ENCODE data around the gene PHPT1.

The PHPT1 gene

DNA sequence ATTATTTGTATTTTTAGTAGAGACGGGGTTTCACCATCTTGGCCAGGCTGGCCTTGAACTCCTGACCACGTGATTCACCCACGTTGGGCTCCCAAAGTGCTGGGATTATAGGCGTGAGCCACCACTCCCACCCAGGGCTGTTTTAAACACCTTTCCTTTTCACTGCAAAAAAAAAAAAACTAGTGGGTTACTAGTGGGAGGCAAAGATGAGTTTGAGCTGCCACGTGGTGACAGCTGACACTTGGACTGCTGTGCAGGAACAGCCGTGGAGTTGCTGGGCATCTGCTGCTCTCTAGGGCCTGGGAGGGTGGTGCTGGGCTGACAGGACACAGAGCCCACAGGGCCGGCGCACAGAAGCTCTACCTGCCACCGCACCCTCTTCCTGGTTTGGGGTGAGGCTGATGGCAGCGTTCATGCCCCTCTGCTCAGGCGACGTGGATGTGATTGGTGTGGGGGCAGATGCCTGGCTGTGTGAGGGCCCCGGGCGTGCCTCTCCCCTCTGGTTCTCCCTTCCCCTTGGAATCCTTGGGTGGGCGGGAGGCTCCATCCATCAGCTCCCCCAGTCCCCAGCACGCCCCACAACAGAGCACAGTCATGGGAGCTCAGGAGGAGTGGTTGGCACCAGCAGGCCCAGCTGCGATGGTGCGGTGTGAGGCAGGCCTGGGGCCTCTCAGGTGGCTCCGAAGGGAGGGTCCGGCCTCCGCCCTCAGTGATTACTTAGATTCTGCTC lies 24.5 kb upstream of the PHPT1 start:
- DNase-seq (ENCODE audit: low read depth), result no peak
- no peak overlapping the region for H3K4me3 ChIP-seq (ENCODE audit: low read depth, low read length)
- TF ChIP-seq, protein P1, sequence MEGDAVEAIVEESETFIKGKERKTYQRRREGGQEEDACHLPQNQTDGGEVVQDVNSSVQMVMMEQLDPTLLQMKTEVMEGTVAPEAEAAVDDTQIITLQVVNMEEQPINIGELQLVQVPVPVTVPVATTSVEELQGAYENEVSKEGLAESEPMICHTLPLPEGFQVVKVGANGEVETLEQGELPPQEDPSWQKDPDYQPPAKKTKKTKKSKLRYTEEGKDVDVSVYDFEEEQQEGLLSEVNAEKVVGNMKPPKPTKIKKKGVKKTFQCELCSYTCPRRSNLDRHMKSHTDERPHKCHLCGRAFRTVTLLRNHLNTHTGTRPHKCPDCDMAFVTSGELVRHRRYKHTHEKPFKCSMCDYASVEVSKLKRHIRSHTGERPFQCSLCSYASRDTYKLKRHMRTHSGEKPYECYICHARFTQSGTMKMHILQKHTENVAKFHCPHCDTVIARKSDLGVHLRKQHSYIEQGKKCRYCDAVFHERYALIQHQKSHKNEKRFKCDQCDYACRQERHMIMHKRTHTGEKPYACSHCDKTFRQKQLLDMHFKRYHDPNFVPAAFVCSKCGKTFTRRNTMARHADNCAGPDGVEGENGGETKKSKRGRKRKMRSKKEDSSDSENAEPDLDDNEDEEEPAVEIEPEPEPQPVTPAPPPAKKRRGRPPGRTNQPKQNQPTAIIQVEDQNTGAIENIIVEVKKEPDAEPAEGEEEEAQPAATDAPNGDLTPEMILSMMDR (IDR thresholded peaks at IDR 0.05; ENCODE audit: low read depth, low read length, missing control alignments), result no peak

DNA sequence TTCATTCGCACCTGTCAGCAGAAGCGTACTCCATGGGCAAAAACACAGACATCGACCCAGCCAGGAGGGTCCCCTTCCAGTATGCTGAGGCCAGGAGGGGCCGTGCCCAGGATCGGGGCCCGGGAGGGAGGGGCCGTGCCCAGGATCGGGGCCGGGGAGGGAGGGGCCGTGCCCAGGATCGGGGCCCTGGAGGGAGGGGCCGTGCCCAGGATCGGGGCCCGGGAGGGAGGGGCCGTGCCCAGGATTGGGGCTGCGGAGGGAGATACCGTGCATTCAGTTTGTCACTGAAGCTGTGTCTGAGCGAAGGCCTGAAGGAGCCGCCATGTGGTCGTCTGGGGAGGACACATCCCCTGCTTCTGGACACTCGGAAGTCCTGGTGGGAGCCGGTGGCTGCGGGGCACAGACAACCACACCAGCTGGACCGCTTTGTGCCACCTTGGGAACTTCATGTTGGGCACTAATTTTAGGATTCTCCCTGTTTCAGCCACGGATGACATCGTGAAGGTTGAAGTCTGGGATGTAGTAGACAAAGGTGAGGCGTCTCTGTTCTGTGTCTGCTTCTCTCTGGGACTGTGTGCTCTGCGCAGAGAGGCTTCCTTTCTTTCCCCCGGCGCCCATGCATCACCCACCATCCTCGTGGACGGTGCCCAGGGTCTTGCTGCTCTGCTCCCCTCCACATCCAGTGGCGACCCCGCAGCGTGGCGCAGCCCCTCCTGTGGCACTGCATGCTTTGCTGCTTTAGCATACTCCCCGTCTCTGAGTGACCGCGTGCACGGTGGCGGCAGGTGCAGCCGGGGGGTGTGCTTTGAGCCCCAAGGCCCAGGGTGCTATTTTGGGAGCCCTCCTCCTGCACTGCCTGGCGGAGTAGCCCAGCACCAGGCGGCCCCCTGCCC lies 23.7 kb upstream of the PHPT1 start:
- no peak for DNase-seq (ENCODE audit: low read depth)
- H3K4me3 ChIP-seq (ENCODE audit: low read depth, low read length), result no peak overlapping the region
- TF ChIP-seq, protein P1 (IDR thresholded peaks at IDR 0.05; ENCODE audit: low read depth, low read length, missing control alignments), result no peak

DNA sequence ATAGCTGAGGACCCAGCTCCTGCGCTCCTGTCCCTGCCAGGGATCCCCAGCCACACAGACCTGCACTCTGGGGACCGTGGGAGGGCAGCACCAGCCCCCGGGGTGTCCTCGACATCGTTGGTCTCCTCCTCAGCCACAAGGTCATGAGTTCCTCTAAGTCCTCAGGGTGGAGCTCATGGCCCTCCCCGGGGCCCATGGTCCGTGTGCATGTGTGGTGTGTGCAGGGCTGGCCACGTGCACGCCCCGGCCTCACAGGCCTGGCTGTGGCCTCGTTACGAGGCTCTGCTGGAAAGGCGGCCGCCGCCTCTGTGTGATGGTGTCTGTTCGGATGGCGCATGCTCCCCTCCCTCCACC lies 23.0 kb upstream of the PHPT1 start:
- TF ChIP-seq, protein P1 (IDR thresholded peaks at IDR 0.05; ENCODE audit: low read depth, low read length, missing control alignments), result no peak
- H3K4me3 ChIP-seq (ENCODE audit: low read depth, low read length), result no peak overlapping the region
- DNase-seq (ENCODE audit: low read depth), result no peak

DNA sequence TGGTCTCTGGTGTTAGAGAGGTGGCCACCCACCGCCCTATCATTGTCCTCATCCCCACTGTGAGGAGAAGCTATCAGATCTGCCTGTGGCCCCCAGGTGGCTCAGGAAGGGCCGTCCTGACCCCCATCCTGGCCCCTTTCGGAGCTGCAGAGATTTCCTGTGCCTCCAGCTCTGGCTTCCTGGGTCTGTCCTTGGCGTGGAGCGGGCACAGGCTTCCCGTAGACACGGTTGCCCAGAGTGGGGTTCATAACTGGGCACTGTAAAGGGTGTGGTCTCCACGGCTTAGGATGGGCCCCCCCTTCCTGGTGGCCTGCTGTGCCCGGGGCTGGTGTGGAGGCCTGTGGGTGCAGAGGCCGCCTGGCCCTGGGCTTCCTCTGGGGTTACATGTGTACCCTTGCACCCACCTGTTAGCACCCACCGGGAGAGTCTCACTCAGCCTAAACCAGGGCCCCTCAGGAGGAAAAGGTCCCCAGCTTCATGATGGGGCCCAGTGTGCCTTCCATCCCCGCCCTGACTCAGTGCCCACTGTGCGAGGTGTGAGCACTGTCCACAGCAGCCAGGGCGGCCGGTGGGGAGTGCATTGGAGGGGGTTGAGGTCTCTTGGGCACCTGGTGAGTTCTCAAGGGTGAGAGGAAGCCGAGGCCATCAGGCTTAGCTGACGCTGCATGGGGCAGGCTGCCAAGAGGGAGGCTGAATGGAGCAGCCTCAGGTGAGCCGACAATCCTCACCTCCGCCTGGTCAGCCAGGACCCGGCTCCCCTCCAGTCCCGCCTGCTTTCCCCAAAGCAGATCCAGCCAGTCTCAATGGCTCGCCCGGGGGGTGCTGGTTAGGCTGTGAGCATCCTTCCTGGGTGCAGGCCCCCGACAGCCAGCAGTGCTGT lies 22.3 kb upstream of the PHPT1 start:
- DNase-seq (ENCODE audit: low read depth), result no peak

DNA sequence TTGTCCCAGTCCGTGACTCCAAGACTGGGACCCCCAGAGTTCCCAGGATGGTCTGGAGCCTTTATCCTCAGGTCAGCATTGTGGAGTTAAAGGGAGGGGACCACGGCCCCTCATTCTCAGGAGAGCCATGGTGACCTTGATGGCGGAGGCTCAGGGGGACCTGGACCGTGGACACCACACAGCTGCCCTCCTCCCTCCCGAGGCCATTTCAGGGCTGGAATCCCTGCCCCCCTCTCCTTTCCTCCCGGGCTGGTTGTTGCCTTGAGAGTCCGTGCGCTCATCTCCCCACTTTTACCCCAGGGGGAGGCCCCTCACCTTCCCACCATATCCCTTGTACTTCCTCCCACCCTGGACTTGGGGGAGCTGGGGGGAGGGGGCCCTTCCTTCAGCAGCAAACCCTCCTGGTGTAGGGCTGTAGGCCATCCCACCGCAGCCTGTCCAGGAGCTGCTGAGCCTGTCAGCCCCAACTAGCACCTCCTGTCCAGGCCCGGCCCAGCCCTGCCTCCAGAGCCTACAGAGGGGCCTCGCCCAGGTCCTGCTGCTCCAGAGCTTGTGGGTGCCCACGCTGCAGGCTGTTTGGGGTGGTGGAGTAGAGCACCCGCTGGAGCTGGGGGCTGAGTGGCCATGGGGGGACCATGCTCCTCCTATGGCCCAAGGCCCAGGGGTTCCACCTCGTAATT lies 21.3 kb upstream of the PHPT1 start:
- TF ChIP-seq, protein P1 (IDR thresholded peaks at IDR 0.05; ENCODE audit: low read depth, low read length, missing control alignments), result no peak
- no peak overlapping the region for H3K4me3 ChIP-seq (ENCODE audit: low read depth, low read length)
- DNase-seq (ENCODE audit: low read depth), result no peak

More for the DNA sequence above, 22.3 kb upstream of the PHPT1 start:
- TF ChIP-seq, protein P1 (IDR thresholded peaks at IDR 0.05; ENCODE audit: low read depth, low read length, missing control alignments), result no peak
- no peak overlapping the region for H3K4me3 ChIP-seq (ENCODE audit: low read depth, low read length)

DNA sequence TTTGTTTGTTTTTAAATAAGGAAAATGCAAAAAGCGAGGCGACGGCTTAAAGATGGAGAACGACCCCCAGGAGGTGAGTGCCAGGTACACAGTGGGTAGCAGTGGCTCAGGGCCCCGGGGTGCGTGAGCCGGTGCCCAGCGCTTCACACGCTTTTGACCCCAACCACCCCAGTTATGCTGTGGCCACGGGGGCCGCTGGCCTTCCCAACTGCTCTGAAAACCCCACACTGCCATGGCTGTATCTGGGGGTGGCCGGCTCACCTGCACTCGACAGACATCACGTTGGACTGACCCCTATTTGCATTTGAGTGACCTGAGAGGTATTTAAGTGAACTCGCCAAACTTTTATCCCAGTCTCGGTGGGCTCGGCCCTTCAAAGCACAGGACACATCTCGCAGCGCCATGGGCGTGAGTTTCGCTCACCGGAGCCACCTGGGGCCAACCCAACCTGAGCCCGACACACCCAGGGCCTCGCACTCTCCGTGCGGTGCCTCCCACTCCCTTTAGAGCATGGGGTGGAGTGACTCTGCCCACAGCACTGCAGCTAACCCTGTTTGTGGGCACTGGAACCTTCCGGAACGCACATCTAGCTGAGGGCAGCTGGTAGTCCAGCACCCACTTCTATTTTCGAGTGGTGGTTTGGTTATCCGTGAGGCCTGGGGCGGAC lies 20.6 kb upstream of the PHPT1 start:
- H3K4me3 ChIP-seq (ENCODE audit: low read depth, low read length), result no peak overlapping the region
- no peak for DNase-seq (ENCODE audit: low read depth)
- TF ChIP-seq, protein P1 (IDR thresholded peaks at IDR 0.05; ENCODE audit: low read depth, low read length, missing control alignments), result no peak

All from GM12864 (cell line).